Breast epithelium (tissue), 4 donors: ENCODE results near the gene PFDN2. TPM values are rescaled to one million over a fixed set of nuclear protein-coding genes. Genes with fewer than 3 reads are reported as not detected.

Source experiments
- DNase-seq, 2 donors: peaks; one replicate each; pipeline ENCODE4 v3.0.0-alpha.2; 2019; ENCODE audit warnings: low spot score in 2 of 2
- H3K27ac ChIP-seq, 2 donors: fragments of 200-600 bp; sonication (generic) in 1 of 2; one replicate each; pipeline ENCODE4 v1.5.1; 2016 to 2019; ENCODE audit warnings: mild to moderate bottlenecking in 1 of 2
- H3K27me3 ChIP-seq, 2 donors: fragments of 200-600 bp; sonication (generic) in 1 of 2; one replicate each; pipeline versions ENCODE4 v1.5.1 to v1.6.0; 2017 to 2019; ENCODE audit warnings: control low read depth in 1 of 2, mild to moderate bottlenecking in 1 of 2
- H3K36me3 ChIP-seq: fragments of 200-600 bp; one replicate; pipeline ENCODE4 v1.5.1; 2019
- H3K4me1 ChIP-seq, 2 donors: fragments of 200-600 bp; sonication (generic); one replicate each; pipeline ENCODE4 v1.5.1; 2016 to 2019; ENCODE audit warnings: control low read depth in 1 of 2
- H3K4me3 ChIP-seq, 3 donors: fragments of 200-600 bp; sonication (generic); 1 replicate in 2 of 3; 2 replicates in 1 of 3; pipeline ENCODE4 v1.5.1; 2016 to 2019; ENCODE audit warnings: mild to moderate bottlenecking in 3 of 3, moderate library complexity in 2 of 3
- H3K9me3 ChIP-seq, 2 donors: fragments of 200-600 bp; sonication (generic) in 1 of 2; one replicate each; pipeline ENCODE4 v1.5.1; 2016 to 2019; ENCODE audit warnings: control low read depth in 1 of 2
- CTCF ChIP-seq, 3 donors: fragments of 450-650 bp; IDR thresholded peaks; one replicate each; pipeline ENCODE4 v1.5.1; 2016 to 2017; ENCODE audit warnings: antibody characterized with exemption in 3 of 3, mild to moderate bottlenecking in 3 of 3, moderate library complexity in 3 of 3
- POLR2A ChIP-seq: fragments of 450-650 bp; IDR thresholded peaks from one replicate; pipeline ENCODE4 v1.6.1; 2016; ENCODE audit warnings: antibody characterized with exemption, mild to moderate bottlenecking, moderate library complexity
- POLR2AphosphoS5 ChIP-seq, 3 donors: sonication (generic); formaldehyde crosslinking; IDR thresholded peaks; one replicate each; pipeline ENCODE4 v1.6.1; 2017; ENCODE audit warnings: antibody characterized with exemption in 3 of 3
- intact Hi-C: fragments of 100-400 bp; cut with DNase I; formaldehyde crosslinking; loops from one replicate; pipeline ENCODE4 v1.15.1; 2023; ENCODE audit warnings: low total_unique reads
- total RNA-seq, 3 donors: library from RNA; depleted of rRNA; stranded (reverse); fragments of >200 nt; gene quantifications; one replicate each; pipeline ENCODE4 v1.1.0, GENCODE V29; 2016

Gene PFDN2
- total RNA-seq, 3 donors from 2014 or later: 32.5 to 50.1 (median 37.0) TPM

GRCh38 chr1:161051219-161051618 is 66.6 kb downstream of the PFDN2 start:
- Histone ChIP-seq H3K4me1 (no peaks in the 10 kb centered on the region), H3K9me3 (no peaks in the 10 kb centered on the region), H3K36me3 (no peaks in the 10 kb centered on the region), H3K4me3 (no peak overlapping the region), H3K27me3 (no peaks in the 10 kb centered on the region), H3K27ac (no peak overlapping the region)
- DNase-seq: no peak
- intact Hi-C loops: no loop called here
- TF ChIP-seq POLR2A (no peak), CTCF (IDR thresholded peaks at IDR 0.05) (no peak), POLR2AphosphoS5 (IDR thresholded peaks at IDR 0.05) (no peak)

Other genes with a start within 250 kb of the PFDN2 start
- gene ITLN1, start 232.9 kb downstream of the PFDN2 start, total RNA-seq: 100 to 1,000 TPM in 1 of 3 donors, 1 to 10 TPM in 1, under 1 TPM in 1; 0.96 to 938 (median 2.0) TPM
- 10 to 100 TPM in 1 of 3 donors, not detected in 2; 10.7 TPM for gene ITLN2, start 163.2 kb downstream of the PFDN2 start, total RNA-seq
- 10 to 100 TPM; 41.1 to 74.3 (median 48.8) TPM for gene F11R, start 96.9 kb downstream of the PFDN2 start, total RNA-seq
- 100 to 1,000 TPM in 2 of 3 donors, 10 to 100 TPM in 1; 57.3 to 217 (median 109) TPM for gene TSTD1, start 79.1 kb downstream of the PFDN2 start, total RNA-seq
- 10 to 100 TPM; 64.5 to 70.8 (median 64.6) TPM for gene USF1, start 72.1 kb downstream of the PFDN2 start, total RNA-seq
- gene ARHGAP30, start 48.1 kb downstream of the PFDN2 start, total RNA-seq: 10 to 100 TPM in 1 of 3 donors, 1 to 10 TPM in 2; 5.2 to 16.5 (median 7.9) TPM
- 10 to 100 TPM in 2 of 3 donors, not detected in 1; 28.5 to 56.3 TPM for gene NECTIN4, start 28.5 kb downstream of the PFDN2 start, total RNA-seq
- 1 to 10 TPM; 5.8 to 9.8 (median 8.5) TPM for gene KLHDC9, start 19.7 kb downstream of the PFDN2 start, total RNA-seq
- gene NIT1, start 68 bp upstream of the PFDN2 start, total RNA-seq: 10 to 100 TPM; 36.3 to 44.5 (median 37.0) TPM
- 10 to 100 TPM; 28.7 to 39.0 (median 37.6) TPM for gene DEDD, start 14.6 kb upstream of the PFDN2 start, total RNA-seq
- gene UFC1, start 35.9 kb upstream of the PFDN2 start, total RNA-seq: 10 to 100 TPM; 76.0 to 90.3 (median 87.5) TPM
- gene USP21, start 41.5 kb upstream of the PFDN2 start, total RNA-seq: 10 to 100 TPM; 11.7 to 26.9 (median 24.9) TPM
- 10 to 100 TPM; 19.5 to 26.8 (median 25.2) TPM for gene PPOX, start 48.4 kb upstream of the PFDN2 start, total RNA-seq
- 10 to 100 TPM; 23.4 to 41.3 (median 29.4) TPM for gene B4GALT3, start 59.5 kb upstream of the PFDN2 start, total RNA-seq
- 10 to 100 TPM in 2 of 3 donors, 1 to 10 TPM in 1; 4.8 to 85.5 (median 24.6) TPM for gene ADAMTS4, start 81.0 kb upstream of the PFDN2 start, total RNA-seq
- gene NDUFS2, start 84.3 kb upstream of the PFDN2 start, total RNA-seq: 100 to 1,000 TPM; 102 to 129 (median 116) TPM
- gene FCER1G, start 97.3 kb upstream of the PFDN2 start, total RNA-seq: 100 to 1,000 TPM in 1 of 3 donors, 10 to 100 TPM in 2; 40.3 to 153 (median 70.1) TPM
- gene APOA2, start 105.6 kb upstream of the PFDN2 start, total RNA-seq: not detected
- gene TOMM40L, start 108.0 kb upstream of the PFDN2 start, total RNA-seq: 1 to 10 TPM; 6.9 to 9.4 (median 8.2) TPM
- not detected for gene NR1I3, start 120.2 kb upstream of the PFDN2 start, total RNA-seq
- gene PCP4L1, start 140.7 kb upstream of the PFDN2 start, total RNA-seq: 1 to 10 TPM in 1 of 3 donors, under 1 TPM in 2; 0.32 to 2.0 (median 0.73) TPM
- gene MPZ, start 191.9 kb upstream of the PFDN2 start, total RNA-seq: 1 to 10 TPM; 1.3 to 3.6 (median 3.2) TPM
- 10 to 100 TPM; 18.0 to 42.4 (median 23.9) TPM for gene SDHC, start 196.3 kb upstream of the PFDN2 start, total RNA-seq
- under 1 TPM in 1 of 3 donors, not detected in 2; 0.66 TPM for gene CFAP126, start 249.8 kb upstream of the PFDN2 start, total RNA-seq